HCT116 (cell line): ENCODE measurements around the gene PELO. TPM values are rescaled to one million over a fixed set of nuclear protein-coding genes. Genes with fewer than 3 reads are reported as not detected.

Experiments
- ATAC-seq: fragments of 200-7000 bp; cut with Tn5 transposase; 2 replicates; pipeline ENCODE4 v1.9.1; 2020; ENCODE audit warnings: mild to moderate bottlenecking, moderate library complexity
- BruUV-seq: library from RNA; stranded (reverse); fragments of 400-500 nt; replicated peaks from 2 replicates; lab custom pipeline; 2021; lab: Mats Ljungman, UMichigan
- CTCF ChIA-PET: fragments of 300-600 bp; sonication (Branson Sonifier 250); formaldehyde crosslinking; loops from one replicate; lab custom pipeline; 2021; ENCODE audit warnings: antibody characterized with exemption; lab: Charles Lee
- POLR2A ChIA-PET: fragments of 300-600, 350-600 bp; sonication (Branson Sonifier 250); formaldehyde crosslinking; loops from one replicate; lab custom pipeline; 2021; ENCODE audit warnings: antibody characterized with exemption; lab: Charles Lee
- RAD21 ChIA-PET, 2 experiments: fragments of 300-600 bp; sonication (Branson Sonifier 250); formaldehyde crosslinking; loops; one replicate each; lab custom pipeline; 2023; ENCODE audit warnings: low total read pairs in 2 of 2; ENCODE audit not compliant: uncharacterized antibody in 2 of 2, unreplicated experiment in 2 of 2, low non-redundant PET in 1 of 2; lab: Charles Lee
- DNase-seq: peaks from one replicate; pipeline ENCODE4 v3.0.0-alpha.2; 2010; ENCODE audit warnings: low read depth, low spot score
- H2AFZ ChIP-seq: fragments of 200-600 bp; shearing (Covaris generic), sonication (generic); 2 replicates; pipeline ENCODE4 v1.6.1; 2017; ENCODE audit warnings: low read depth, mixed run types, mixed read lengths, antibody characterized with exemption, low read length; ENCODE audit not compliant: poor library complexity, severe bottlenecking
- H3K27ac ChIP-seq: 2 replicates; pipeline ENCODE4 v1.5.1; 2012; ENCODE audit warnings: low read depth, low read length
- H3K27me3 ChIP-seq: fragments of 200-600 bp; sonication (generic); 2 replicates; pipeline ENCODE4 v1.6.1; 2016; ENCODE audit warnings: mixed run types, low read length, mixed read lengths; ENCODE audit not compliant: insufficient read depth
- H3K36me3 ChIP-seq, 2 experiments: fragments of 200-500 bp in 1 of 2; fragments of 200-600 bp in 1 of 2; sonication (Bioruptor generic) in 1 of 2; sonication (generic) in 1 of 2; 2 replicates each; pipeline versions ENCODE4 v1.5.1 to v1.6.1; 2014 to 2016; ENCODE audit warnings: low read length in 2 of 2, inconsistent platforms in 1 of 2, mixed read lengths in 1 of 2, mixed run types in 1 of 2; ENCODE audit not compliant: insufficient read depth in 2 of 2, control insufficient read depth in 1 of 2
- H3K4me1 ChIP-seq, 2 experiments: fragments of 200-600 bp in 1 of 2; sonication (generic) in 1 of 2; 2 replicates each; pipeline versions ENCODE4 v1.5.1 to v1.6.1; 2012 to 2017; ENCODE audit warnings: low read length in 2 of 2, inconsistent platforms in 1 of 2, mild to moderate bottlenecking in 1 of 2, mixed read lengths in 1 of 2, mixed run types in 1 of 2, moderate library complexity in 1 of 2; ENCODE audit not compliant: insufficient read depth in 2 of 2, control insufficient read depth in 1 of 2
- H3K4me2 ChIP-seq: fragments of 200-600 bp; sonication (generic); 2 replicates; pipeline ENCODE4 v1.6.1; 2017; ENCODE audit warnings: mixed run types, low read length, mixed read lengths
- H3K4me3 ChIP-seq, 2 experiments: fragments of 200-600 bp in 1 of 2; sonication (generic) in 1 of 2; replicated peaks in 1 of 2; 2 replicates each; pipeline ENCODE4 v1.5.1; 2011 to 2016; ENCODE audit warnings: low read length in 2 of 2, control low read depth in 1 of 2, low read depth in 1 of 2, mild to moderate bottlenecking in 1 of 2, mixed read lengths in 1 of 2, mixed run types in 1 of 2
- H3K79me2 ChIP-seq: fragments of 200-600 bp; sonication (generic); 2 replicates; pipeline ENCODE4 v1.6.1; 2017; ENCODE audit warnings: mild to moderate bottlenecking, mixed run types, low read length, moderate library complexity, mixed read lengths; ENCODE audit not compliant: insufficient read depth
- H3K9ac ChIP-seq: fragments of 200-600 bp; sonication (generic); 2 replicates; pipeline ENCODE4 v1.6.1; 2016; ENCODE audit warnings: low read length, mixed read lengths
- H3K9me2 ChIP-seq: fragments of 200-600 bp; sonication (generic), shearing (Covaris generic); 2 replicates; pipeline ENCODE4 v1.6.1; 2017; ENCODE audit warnings: mixed run types, mild to moderate bottlenecking, moderate library complexity; ENCODE audit not compliant: insufficient read depth
- H3K9me3 ChIP-seq, 2 experiments: fragments of 200-500 bp in 1 of 2; fragments of 200-600 bp in 1 of 2; sonication (Bioruptor generic) in 1 of 2; sonication (generic) in 1 of 2; 2 replicates each; pipeline ENCODE4 v1.6.1; 2014 to 2017; ENCODE audit warnings: low read length in 2 of 2, mixed read lengths in 2 of 2, inconsistent platforms in 1 of 2, low read depth in 1 of 2, mild to moderate bottlenecking in 1 of 2, mixed run types in 1 of 2, moderate library complexity in 1 of 2; ENCODE audit not compliant: control insufficient read depth in 1 of 2, insufficient read depth in 1 of 2
- H4K20me1 ChIP-seq: fragments of 200-600 bp; sonication (generic), shearing (Covaris generic); 2 replicates; pipeline ENCODE4 v1.6.1; 2017; ENCODE audit warnings: mixed run types, mild to moderate bottlenecking, moderate library complexity; ENCODE audit not compliant: insufficient read depth
- CEBPB ChIP-seq: IDR thresholded peaks from 2 replicates; pipeline ENCODE4 v1.6.1; 2012; ENCODE audit warnings: low read depth
- EGR1 ChIP-seq: IDR thresholded peaks from 2 replicates; pipeline ENCODE4 v1.6.1; 2012; ENCODE audit warnings: low read depth
- EZH2phosphoT487 ChIP-seq: fragments of 200-600 bp; IDR thresholded peaks from 2 replicates; pipeline ENCODE4 v1.6.1; 2018; ENCODE audit warnings: antibody characterized with exemption, borderline replicate concordance
- FOSL1 ChIP-seq: IDR thresholded peaks from 2 replicates; pipeline ENCODE4 v1.6.1; 2012; ENCODE audit warnings: low read depth
- MAX ChIP-seq: IDR thresholded peaks from 2 replicates; pipeline ENCODE4 v1.6.1; 2012
- RAD21 ChIP-seq: IDR thresholded peaks from 2 replicates; pipeline ENCODE4 v1.6.1; 2012; ENCODE audit warnings: low read depth, mild to moderate bottlenecking
- intact Hi-C: fragments of 100-400 bp; cut with micrococcal nuclease; formaldehyde crosslinking; loops from 2 replicates; pipeline ENCODE4 v1.10.0; 2022
- total RNA-seq: library from RNA; stranded (reverse); gene quantifications from one replicate; pipeline ENCODE4 v1.2.1, GENCODE V29; 2021; ENCODE audit not compliant: unreplicated experiment
- TF ChIP-seq, protein P1 (sequence below): IDR thresholded peaks from 2 replicates; pipeline ENCODE4 v1.6.1; 2012; ENCODE audit warnings: low read depth

The PELO gene
- total RNA-seq, 1 experiment from 2014 or later = 16.5 TPM

DNA sequence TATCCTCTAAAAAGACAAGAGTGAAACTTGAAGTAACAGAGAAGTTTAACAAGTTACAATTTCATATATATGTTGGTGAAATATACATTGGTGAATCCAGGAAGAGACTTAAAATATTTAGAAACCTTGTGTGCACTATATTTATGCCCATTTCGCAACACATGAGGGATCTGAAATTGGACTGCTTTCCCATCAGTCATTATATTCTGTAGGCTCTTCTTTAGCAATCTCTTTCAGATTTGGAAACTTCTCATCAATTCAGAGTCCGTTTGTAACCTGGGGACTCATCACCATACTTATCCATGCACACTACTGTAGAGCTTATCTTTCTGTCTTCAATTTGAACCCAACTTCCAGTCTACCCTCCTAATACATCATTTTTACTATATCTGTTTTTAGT is 2.1 kb downstream of the PELO start:
- no peaks in the 10 kb centered on the region for H4K20me1 ChIP-seq
- H3K27ac ChIP-seq = no peak overlapping the region
- no peak overlapping the region for H2AFZ ChIP-seq
- H3K27me3 ChIP-seq = no peaks in the 10 kb centered on the region
- intact Hi-C loops = no loop called here
- H3K9me3 ChIP-seq = no peaks in the 10 kb centered on the region
- no peaks in the 10 kb centered on the region for H3K79me2 ChIP-seq
- ChIA-PET POLR2A (interaction anchor here (1.4 kb wide), 1 partner anchor 10 kb away, joined by 3 read pairs; no protein-coding TSS in a partner anchor), RAD21 (no interaction called here)
- no TSS peak for BruUV-seq
- no peak overlapping the region for H3K4me2 ChIP-seq
- H3K36me3 ChIP-seq = no peaks in the 10 kb centered on the region
- no peak overlapping the region for H3K9ac ChIP-seq
- no peak for TF ChIP-seq MAX
- no peak for TF ChIP-seq EZH2phosphoT487
- TF ChIP-seq, all 23 proteins: peak for 0
- no peaks in the 10 kb centered on the region for H3K9me2 ChIP-seq
- ATAC-seq (no peak), DNase-seq (no peak)
- CTCF ChIA-PET = interaction anchor here (1.4 kb wide), 1 partner anchor 10 kb away, joined by 5 read pairs; no protein-coding TSS in a partner anchor
- H3K4me3 ChIP-seq = no peak overlapping the region
- peaks cover 15 to 20% of the 10 kb centered on the region in 2 experiments; a peak in 3 of 4 replicates for H3K4me1 ChIP-seq

GRCh38 chr5:52791366-52791765 is 3.6 kb downstream of the PELO start:
- CTCF ChIA-PET = no interaction called here
- Histone ChIP-seq H3K27ac (no peak overlapping the region), H3K9me3 (no peaks in the 10 kb centered on the region), H2AFZ (no peak overlapping the region), H3K9ac (no peak overlapping the region), H3K36me3 (no peaks in the 10 kb centered on the region), H3K27me3 (no peaks in the 10 kb centered on the region), H3K4me1 (peaks cover 13 to 19% of the 10 kb centered on the region in 2 experiments; a peak in 3 of 4 replicates), H3K4me3 (no peak overlapping the region), H3K79me2 (no peaks in the 10 kb centered on the region; the same call in 1 of the 2 replicates), H4K20me1 (no peaks in the 10 kb centered on the region), H3K9me2 (no peaks in the 10 kb centered on the region), H3K4me2 (no peak overlapping the region)
- RAD21 ChIA-PET = no interaction called here
- no peak for ATAC-seq
- no TSS peak for BruUV-seq
- TF ChIP-seq CEBPB = no peak
- TF ChIP-seq, protein P1, sequence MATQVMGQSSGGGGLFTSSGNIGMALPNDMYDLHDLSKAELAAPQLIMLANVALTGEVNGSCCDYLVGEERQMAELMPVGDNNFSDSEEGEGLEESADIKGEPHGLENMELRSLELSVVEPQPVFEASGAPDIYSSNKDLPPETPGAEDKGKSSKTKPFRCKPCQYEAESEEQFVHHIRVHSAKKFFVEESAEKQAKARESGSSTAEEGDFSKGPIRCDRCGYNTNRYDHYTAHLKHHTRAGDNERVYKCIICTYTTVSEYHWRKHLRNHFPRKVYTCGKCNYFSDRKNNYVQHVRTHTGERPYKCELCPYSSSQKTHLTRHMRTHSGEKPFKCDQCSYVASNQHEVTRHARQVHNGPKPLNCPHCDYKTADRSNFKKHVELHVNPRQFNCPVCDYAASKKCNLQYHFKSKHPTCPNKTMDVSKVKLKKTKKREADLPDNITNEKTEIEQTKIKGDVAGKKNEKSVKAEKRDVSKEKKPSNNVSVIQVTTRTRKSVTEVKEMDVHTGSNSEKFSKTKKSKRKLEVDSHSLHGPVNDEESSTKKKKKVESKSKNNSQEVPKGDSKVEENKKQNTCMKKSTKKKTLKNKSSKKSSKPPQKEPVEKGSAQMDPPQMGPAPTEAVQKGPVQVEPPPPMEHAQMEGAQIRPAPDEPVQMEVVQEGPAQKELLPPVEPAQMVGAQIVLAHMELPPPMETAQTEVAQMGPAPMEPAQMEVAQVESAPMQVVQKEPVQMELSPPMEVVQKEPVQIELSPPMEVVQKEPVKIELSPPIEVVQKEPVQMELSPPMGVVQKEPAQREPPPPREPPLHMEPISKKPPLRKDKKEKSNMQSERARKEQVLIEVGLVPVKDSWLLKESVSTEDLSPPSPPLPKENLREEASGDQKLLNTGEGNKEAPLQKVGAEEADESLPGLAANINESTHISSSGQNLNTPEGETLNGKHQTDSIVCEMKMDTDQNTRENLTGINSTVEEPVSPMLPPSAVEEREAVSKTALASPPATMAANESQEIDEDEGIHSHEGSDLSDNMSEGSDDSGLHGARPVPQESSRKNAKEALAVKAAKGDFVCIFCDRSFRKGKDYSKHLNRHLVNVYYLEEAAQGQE = no peak
- TF ChIP-seq FOSL1 = no peak
- no peak for TF ChIP-seq RAD21
- no peak for TF ChIP-seq EGR1
- intact Hi-C loops = no loop called here
- no peak for DNase-seq
- POLR2A ChIA-PET = no interaction called here
